Placental epithelial cell (primary cell): ENCODE measurements around the gene HIF3A. TPM values are rescaled to one million over a fixed set of nuclear protein-coding genes. Genes with fewer than 3 reads are reported as not detected.

Experiments used
- small RNA-seq: library from RNA; depleted of rRNA; stranded (forward); fragments of <200 nt; gene quantifications from one replicate; pipeline ENCODE3, GENCODE V24; 2012
- total RNA-seq: library from RNA; depleted of rRNA; stranded (reverse); fragments of >200 nt; gene quantifications from 2 replicates; pipeline ENCODE4 v1.2.3, GENCODE V29; 2012

Gene HIF3A
- total RNA-seq = 22.1 and 116 TPM in 2 replicates

GRCh38 chr19:46296722-46297461 lies at the start of gene HIF3A:
Gene HIF3A (plus strand): TSS chr19:46297042. CDS start chr19:46297077, 35 bp downstream.

GRCh38 chr19:46346821-46347571 lies 50.2 kb downstream of the HIF3A start, which contains the start of gene PPP5C:
Gene PPP5C (plus strand): TSS chr19:46347087. CDS start chr19:46347097, 10 bp downstream.

Small RNAs within 50 kb of the gene (small RNA-seq; reads per million reads assigned to genes)
- not detected for gene RNU6-924P

Other genes starting within 250 kb of the HIF3A start
- not detected in 2 replicates for gene IGFL3, start 172.4 kb upstream of the HIF3A start, total RNA-seq
- 0.11 TPM in 1 of 2 replicates, not detected in the other for gene IGFL2, start 148.8 kb upstream of the HIF3A start, total RNA-seq
- gene IGFL1, start 67.3 kb upstream of the HIF3A start, total RNA-seq = not detected in 2 replicates
- gene PPP5C, start 50.0 kb downstream of the HIF3A start, total RNA-seq = 51.8 and 65.7 TPM in 2 replicates
- gene CCDC8, start 116.5 kb downstream of the HIF3A start, total RNA-seq = 13.7 and 28.7 TPM in 2 replicates
- gene PNMA8C, start 131.9 kb downstream of the HIF3A start, total RNA-seq = not detected in 2 replicates
- gene PNMA8A, start 174.5 kb downstream of the HIF3A start, total RNA-seq = under 0.01 and 1.1 TPM in 2 replicates
- 0.22 and 0.39 TPM in 2 replicates for gene PNMA8B, start 198.8 kb downstream of the HIF3A start, total RNA-seq